Measurements from ENCODE around the gene SURF1. TPM values are rescaled to one million over a fixed set of nuclear protein-coding genes. Genes with fewer than 3 reads are reported as not detected.

SURF1 gene
- total and polyA plus RNA-seq, 8 donors, result 27.9 to 46.1 (median 31.3) TPM

DNA sequence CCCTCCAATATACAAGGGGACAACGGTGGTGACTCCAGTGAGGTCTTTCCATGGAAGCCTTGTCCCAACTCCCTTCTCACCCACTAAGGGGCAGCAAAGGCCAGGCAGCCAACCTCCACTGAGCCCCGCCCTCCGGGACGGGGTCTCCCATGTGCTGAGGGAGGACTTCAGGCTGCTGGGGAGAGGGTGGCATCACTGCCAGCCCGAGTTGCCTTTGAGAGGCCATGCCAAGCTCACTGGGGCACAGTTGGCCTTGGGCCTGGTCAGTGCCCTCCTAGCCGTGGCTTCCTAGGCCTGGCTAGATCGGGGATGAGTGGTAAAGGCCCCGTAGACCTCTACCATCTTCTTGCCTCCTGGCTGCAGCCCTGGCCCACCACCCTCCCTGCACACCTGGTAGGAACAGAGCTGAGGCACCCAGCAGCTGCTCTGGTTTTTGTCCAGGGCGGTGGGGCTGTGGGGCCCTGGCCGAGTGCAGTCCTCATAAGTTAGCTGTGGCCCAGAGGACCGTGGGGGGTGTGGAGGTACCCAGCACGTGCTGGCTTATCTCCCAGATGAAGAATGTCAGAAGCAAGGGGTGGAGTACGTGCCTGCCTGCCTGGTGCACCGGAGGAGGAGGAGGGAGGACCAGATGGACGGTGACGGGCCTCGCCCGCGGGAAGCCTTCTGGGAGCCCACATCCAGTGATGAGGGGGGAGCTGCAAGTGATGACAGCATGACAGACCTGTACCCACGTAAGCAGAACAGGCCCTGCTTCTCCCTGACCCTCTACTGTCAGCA lies 3.3 kb upstream of the SURF1 start:
- intact Hi-C loops (cut with DNase I), result no loop called here
- TF ChIP-seq, protein P1, sequence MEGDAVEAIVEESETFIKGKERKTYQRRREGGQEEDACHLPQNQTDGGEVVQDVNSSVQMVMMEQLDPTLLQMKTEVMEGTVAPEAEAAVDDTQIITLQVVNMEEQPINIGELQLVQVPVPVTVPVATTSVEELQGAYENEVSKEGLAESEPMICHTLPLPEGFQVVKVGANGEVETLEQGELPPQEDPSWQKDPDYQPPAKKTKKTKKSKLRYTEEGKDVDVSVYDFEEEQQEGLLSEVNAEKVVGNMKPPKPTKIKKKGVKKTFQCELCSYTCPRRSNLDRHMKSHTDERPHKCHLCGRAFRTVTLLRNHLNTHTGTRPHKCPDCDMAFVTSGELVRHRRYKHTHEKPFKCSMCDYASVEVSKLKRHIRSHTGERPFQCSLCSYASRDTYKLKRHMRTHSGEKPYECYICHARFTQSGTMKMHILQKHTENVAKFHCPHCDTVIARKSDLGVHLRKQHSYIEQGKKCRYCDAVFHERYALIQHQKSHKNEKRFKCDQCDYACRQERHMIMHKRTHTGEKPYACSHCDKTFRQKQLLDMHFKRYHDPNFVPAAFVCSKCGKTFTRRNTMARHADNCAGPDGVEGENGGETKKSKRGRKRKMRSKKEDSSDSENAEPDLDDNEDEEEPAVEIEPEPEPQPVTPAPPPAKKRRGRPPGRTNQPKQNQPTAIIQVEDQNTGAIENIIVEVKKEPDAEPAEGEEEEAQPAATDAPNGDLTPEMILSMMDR (IDR thresholded peaks at IDR 0.05), result no peak
- H3K27me3 ChIP-seq, result no peaks in the 10 kb centered on the region
- peak in 1 of 4 donors; percentile 65 for DNase-seq
- no peaks in the 10 kb centered on the region for H3K9me3 ChIP-seq
- H3K36me3 ChIP-seq, result peaks cover 0 to 54% of the 10 kb centered on the region in 2 donors
- ATAC-seq, result no peak
- no peak overlapping the region for H3K27ac ChIP-seq
- H3K4me3 ChIP-seq, result no peak overlapping the region
- peaks cover 20 to 37% of the 10 kb centered on the region in 2 donors for H3K4me1 ChIP-seq

DNA sequence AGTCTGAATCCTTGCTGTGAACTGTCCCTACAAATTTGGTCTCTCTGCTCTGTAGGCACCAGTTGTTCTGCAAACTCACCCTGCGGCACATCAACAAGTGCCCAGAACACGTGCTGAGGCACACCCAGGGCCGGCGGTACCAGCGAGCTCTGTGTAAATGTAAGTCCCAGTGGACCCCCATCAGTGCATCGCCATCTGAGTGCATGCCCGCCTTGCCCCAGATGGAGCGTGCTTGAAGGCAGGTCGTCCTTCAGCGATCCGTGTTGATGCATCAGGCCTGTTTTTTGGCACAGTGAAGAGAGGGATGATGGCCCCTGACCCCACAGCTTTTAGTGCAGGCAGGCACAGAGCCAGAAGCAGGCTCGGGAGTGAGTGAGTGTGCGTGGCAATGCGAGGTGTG lies 1.4 kb upstream of the SURF1 start:
- Histone ChIP-seq H3K9me3 (no peaks in the 10 kb centered on the region), H3K4me3 (peak overlapping the region in 1 of 2 donors; percentile 87), H3K4me1 (peaks cover 20 to 39% of the 10 kb centered on the region in 2 donors), H3K27ac (no peak overlapping the region), H3K27me3 (no peaks in the 10 kb centered on the region), H3K36me3 (peaks cover 0 to 48% of the 10 kb centered on the region in 2 donors)
- TF ChIP-seq, protein P1 (IDR thresholded peaks at IDR 0.05), result no peak
- DNase-seq, result peak in 1 of 4 donors; percentile 65
- intact Hi-C loops (cut with DNase I), result no loop called here
- no peak for ATAC-seq

DNA sequence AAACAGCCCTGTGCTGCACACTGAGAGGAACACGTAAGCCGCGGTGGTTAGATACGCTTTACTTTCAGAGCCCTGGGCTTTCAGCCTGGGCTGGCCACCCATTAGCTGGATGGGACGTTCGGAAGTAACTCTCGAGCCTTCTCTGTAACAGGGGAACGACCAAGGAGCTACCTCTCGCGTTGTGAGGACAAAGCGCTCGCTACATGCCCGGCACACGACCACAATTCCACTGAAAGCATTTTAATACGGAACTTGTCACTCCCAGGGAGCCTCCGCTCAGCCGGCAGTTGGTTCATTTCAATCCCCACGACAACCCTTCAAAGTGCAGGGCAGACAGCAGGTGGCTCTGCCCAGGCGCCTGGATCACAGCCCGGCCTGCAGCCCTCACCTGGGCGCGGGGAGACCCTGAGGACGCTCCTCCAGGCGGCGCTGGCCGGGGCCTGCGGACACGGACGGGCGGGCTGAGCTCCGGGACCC lies 368 bp downstream of the SURF1 start:
- H3K27ac ChIP-seq, result peak overlapping the region; percentile 33 to 84
- H3K9me3 ChIP-seq, result no peaks in the 10 kb centered on the region
- intact Hi-C loops (cut with DNase I), result no loop called here

DNA sequence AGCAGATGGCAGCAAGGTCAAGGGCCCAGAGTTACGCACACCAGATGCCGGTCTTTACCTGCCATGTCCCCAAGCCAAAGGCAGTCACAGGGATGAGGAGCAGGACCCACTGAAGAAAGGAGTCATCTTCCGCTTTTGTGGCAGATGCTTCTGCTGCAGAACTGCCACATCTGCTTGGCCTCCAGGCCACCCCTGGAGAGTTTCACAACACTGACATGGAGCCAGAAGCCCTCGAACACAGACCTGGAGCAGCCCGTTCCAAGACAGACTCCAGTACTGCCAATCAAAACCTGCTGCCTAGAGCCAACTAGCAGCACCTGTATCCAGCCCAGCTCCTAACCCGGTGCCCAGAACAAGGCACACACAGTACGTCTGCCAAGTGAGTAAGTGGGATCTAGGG lies 1.5 kb downstream of the SURF1 start:
- TF ChIP-seq, protein P1 (IDR thresholded peaks at IDR 0.05), result no peak

More for the DNA sequence above, 368 bp downstream of the SURF1 start:
- ATAC-seq (peak; percentile 9), DNase-seq (no peak)
- peaks cover 0 to 48% of the 10 kb centered on the region in 2 donors for H3K36me3 ChIP-seq
- H3K27me3 ChIP-seq, result no peaks in the 10 kb centered on the region
- TF ChIP-seq, protein P1 (IDR thresholded peaks at IDR 0.05), result no peak
- H3K4me1 ChIP-seq, result peaks cover 20 to 39% of the 10 kb centered on the region in 2 donors
- H3K4me3 ChIP-seq, result peak overlapping the region; percentile 74 to 87

DNA sequence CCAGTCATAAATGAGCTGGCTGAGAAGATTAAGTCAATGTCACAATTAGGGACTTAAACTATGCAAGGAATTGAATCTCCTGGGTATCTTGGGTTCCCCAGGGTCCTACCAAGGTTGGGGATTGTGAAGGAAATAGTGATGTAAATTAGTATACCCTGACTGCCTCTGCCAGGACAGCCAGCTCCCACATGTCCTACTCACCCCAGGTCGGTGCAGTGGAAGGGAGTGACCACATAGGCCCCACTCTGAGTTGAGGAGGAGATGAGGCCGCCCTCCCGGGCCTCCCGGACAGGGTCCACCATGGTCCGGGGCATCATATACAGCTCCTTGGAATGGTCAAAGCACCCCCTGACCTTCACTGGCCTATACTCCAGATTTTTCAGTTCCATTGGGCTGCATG lies 2.7 kb downstream of the SURF1 start:
- H3K4me1 ChIP-seq, result peaks cover 29 to 51% of the 10 kb centered on the region in 2 donors
- ATAC-seq (no peak), DNase-seq (peak in 1 of 4 donors; percentile 53)
- H3K27ac ChIP-seq, result no peak overlapping the region
- H3K27me3 ChIP-seq, result no peaks in the 10 kb centered on the region
- intact Hi-C loops (cut with DNase I), result no loop called here
- no peak overlapping the region for H3K4me3 ChIP-seq
- TF ChIP-seq, protein P1 (IDR thresholded peaks at IDR 0.05), result no peak
- H3K36me3 ChIP-seq, result peaks cover 0 to 52% of the 10 kb centered on the region in 2 donors
- H3K9me3 ChIP-seq, result no peaks in the 10 kb centered on the region

More for the DNA sequence above, 1.5 kb downstream of the SURF1 start:
- peak in 1 of 4 donors; percentile 16 for DNase-seq
- no peak for ATAC-seq
- no peak overlapping the region for H3K27ac ChIP-seq
- no peaks in the 10 kb centered on the region for H3K27me3 ChIP-seq
- H3K36me3 ChIP-seq, result peaks cover 0 to 48% of the 10 kb centered on the region in 2 donors
- no peaks in the 10 kb centered on the region for H3K9me3 ChIP-seq
- intact Hi-C loops (cut with DNase I), result no loop called here
- H3K4me3 ChIP-seq, result no peak overlapping the region
- peaks cover 20 to 42% of the 10 kb centered on the region in 2 donors for H3K4me1 ChIP-seq

All from left lung (tissue), 10 donors.